HepG2 (cell line): Measurements from ENCODE around the gene HTR7. TPM values are rescaled to one million over a fixed set of nuclear protein-coding genes. Genes with fewer than 3 reads are reported as not detected.

ENCODE experiments used
- ATAC-seq: fragments of 200-7000 bp; cut with Tn5 transposase; 3 replicates; pipeline ENCODE4 v1.9.1; 2020; ENCODE audit warnings: mild to moderate bottlenecking, moderate library complexity
- BruUV-seq: library from RNA; stranded (reverse); fragments of 400-500 nt; replicated peaks from 2 replicates; lab custom pipeline; 2021; lab: Mats Ljungman, UMichigan
- CTCF ChIA-PET: fragments of 300-600 bp; formaldehyde crosslinking; extraction: SDS; loops from one replicate; lab custom pipeline; 2021; ENCODE audit warnings: low total read pairs, inconsistent platforms, low intra/inter-chr PET ratio; lab: Yijun Ruan, JAX
- POLR2A ChIA-PET: fragments of 350-600 bp; sonication (Branson Sonifier 250); formaldehyde crosslinking; loops from one replicate; lab custom pipeline; 2020; ENCODE audit warnings: antibody characterized with exemption, inconsistent platforms; lab: Yijun Ruan, JAX
- DNase-seq: peaks from one replicate; pipeline ENCODE4 v3.0.0-alpha.2; 2015; ENCODE audit warnings: low spot score
- FAIRE-seq: peaks from 3 replicates; lab custom pipeline; 2011; peaks lifted over from hg19 to GRCh38; lab: Jason Lieb, UNC
- H2AFZ ChIP-seq: one replicate; pipeline ENCODE4 v1.6.1; 2011; ENCODE audit warnings: low read length, inconsistent platforms
- H3K27ac ChIP-seq: fragments of 300-600 bp; 3 replicates; pipeline ENCODE4 v1.8.0; 2011; ENCODE audit warnings: mixed run types, mild to moderate bottlenecking, mixed read lengths, low read length, inconsistent platforms; ENCODE audit not compliant: insufficient read depth; ENCODE audit errors: extremely low read length
- H3K27me3 ChIP-seq, 2 experiments: fragments of 200-600 bp in 1 of 2; 2 replicates in 1 of 2; 3 replicates in 1 of 2; pipeline versions ENCODE4 v1.6.0 to v1.8.0; 2011; ENCODE audit warnings: low read length in 2 of 2, mild to moderate bottlenecking in 2 of 2, moderate library complexity in 2 of 2, inconsistent platforms in 1 of 2; ENCODE audit not compliant: insufficient read depth in 2 of 2, control insufficient read depth in 1 of 2
- H3K36me3 ChIP-seq, 2 experiments: fragments of 200-600 bp in 1 of 2; replicated peaks in 1 of 2; 2 replicates in 1 of 2; 3 replicates in 1 of 2; pipeline versions ENCODE4 v1.5.1 to v1.8.0; 2011; ENCODE audit warnings: low read length in 2 of 2, inconsistent platforms in 1 of 2; ENCODE audit not compliant: insufficient read depth in 2 of 2, control insufficient read depth in 1 of 2
- H3K4me1 ChIP-seq: 2 replicates; pipeline ENCODE4 v1.5.1; 2012; ENCODE audit warnings: low read length, inconsistent platforms; ENCODE audit not compliant: insufficient read depth
- H3K4me2 ChIP-seq: 2 replicates; pipeline ENCODE4 v1.6.0; 2011; ENCODE audit warnings: low read depth, low read length, inconsistent platforms
- H3K4me3 ChIP-seq, 3 experiments: fragments of 200-600 bp in 1 of 3; sonication (generic), shearing (Covaris generic) in 1 of 3; replicated peaks in 1 of 3; 2 replicates each; pipeline ENCODE4 v1.5.1; 2011 to 2016; ENCODE audit warnings: low read length in 3 of 3, inconsistent platforms in 2 of 3, low read depth in 2 of 3, mild to moderate bottlenecking in 2 of 3, control low read depth in 1 of 3, mixed read lengths in 1 of 3; ENCODE audit not compliant: insufficient read depth in 1 of 3
- H3K79me2 ChIP-seq: one replicate; pipeline ENCODE4 v1.6.1; 2011; ENCODE audit warnings: low read length, inconsistent platforms; ENCODE audit not compliant: insufficient read depth
- H3K9ac ChIP-seq: 2 replicates; pipeline ENCODE4 v1.6.0; 2011; ENCODE audit warnings: mild to moderate bottlenecking, low read depth, low read length, inconsistent platforms; ENCODE audit not compliant: insufficient read depth
- H3K9me3 ChIP-seq: 2 replicates; pipeline ENCODE4 v1.5.1; 2012; ENCODE audit warnings: mild to moderate bottlenecking, low read length
- H4K20me1 ChIP-seq: 2 replicates; pipeline ENCODE4 v1.6.0; 2011; ENCODE audit warnings: inconsistent platforms, mild to moderate bottlenecking, low read length, moderate library complexity; ENCODE audit not compliant: insufficient read depth
- ARID4A ChIP-seq: sonication (generic); formaldehyde crosslinking; IDR thresholded peaks from 2 replicates; pipeline ENCODE4 v1.5.0; 2020; ENCODE audit warnings: mild to moderate bottlenecking, missing genetic modification reagents, borderline replicate concordance
- BATF2 ChIP-seq: sonication (generic); formaldehyde crosslinking; IDR thresholded peaks from 2 replicates; pipeline ENCODE4 v1.8.0; 2022; ENCODE audit warnings: mild to moderate bottlenecking, missing genetic modification reagents, moderate library complexity
- EED ChIP-seq: sonication (generic); formaldehyde crosslinking; IDR thresholded peaks from 2 replicates; pipeline ENCODE4 v1.5.0; 2020; ENCODE audit warnings: mild to moderate bottlenecking, missing genetic modification reagents
- EZH2 ChIP-seq: conservative IDR thresholded peaks from 2 replicates; pipeline ENCODE4 v1.6.1; 2012; ENCODE audit warnings: mild to moderate bottlenecking, low read depth, low read length, moderate library complexity
- HNRNPUL1 ChIP-seq: fragments of 200-400 bp; formaldehyde crosslinking; IDR thresholded peaks from 2 replicates; pipeline ENCODE4 v1.6.1; 2017; ENCODE audit warnings: low read depth, mild to moderate bottlenecking, low read length, moderate library complexity
- KDM5A ChIP-seq: fragments of 200-600 bp; sonication (generic); IDR thresholded peaks from 2 replicates; pipeline ENCODE4 v1.7.0; 2018; ENCODE audit warnings: antibody characterized with exemption, mild to moderate bottlenecking, low read length, borderline replicate concordance
- MAFG ChIP-seq: sonication (generic); formaldehyde crosslinking; IDR thresholded peaks from 2 replicates; pipeline ENCODE4 v1.5.1; 2020; ENCODE audit warnings: mild to moderate bottlenecking, missing genetic modification reagents
- MYNN ChIP-seq: sonication (generic); formaldehyde crosslinking; IDR thresholded peaks from 2 replicates; pipeline ENCODE4 v1.4.0; 2020; ENCODE audit warnings: mild to moderate bottlenecking, low read depth, missing genetic modification reagents
- NBN ChIP-seq: fragments of 450-650 bp; conservative IDR thresholded peaks from 2 replicates; pipeline ENCODE4 v1.6.1; 2017
- PAF1 ChIP-seq: IDR thresholded peaks from 2 replicates; pipeline ENCODE4 v1.6.1; 2016; ENCODE audit warnings: missing genetic modification reagents, missing compliant biosample characterization
- TARDBP ChIP-seq: sonication (generic); formaldehyde crosslinking; IDR thresholded peaks from 2 replicates; pipeline ENCODE4 v1.8.0; 2022; ENCODE audit warnings: mild to moderate bottlenecking, missing genetic modification reagents
- YEATS2 ChIP-seq: sonication (generic); formaldehyde crosslinking; IDR thresholded peaks from 2 replicates; pipeline ENCODE4 v1.4.0; 2020; ENCODE audit warnings: missing genetic modification reagents, borderline replicate concordance
- ZFP91 ChIP-seq: sonication (generic); formaldehyde crosslinking; IDR thresholded peaks from 2 replicates; pipeline ENCODE4 v1.9.0; 2022; ENCODE audit warnings: missing genetic modification reagents, mild to moderate bottlenecking, borderline replicate concordance
- ZNF556 ChIP-seq: sonication (generic); formaldehyde crosslinking; IDR thresholded peaks from 2 replicates; pipeline ENCODE4 v1.4.0; 2020; ENCODE audit warnings: mild to moderate bottlenecking, missing genetic modification reagents, borderline replicate concordance
- ZNF672 ChIP-seq: sonication (generic); formaldehyde crosslinking; IDR thresholded peaks from 2 replicates; pipeline ENCODE4 v1.8.1; 2022; ENCODE audit warnings: missing genetic modification reagents
- ZNF883 ChIP-seq: sonication (generic); formaldehyde crosslinking; IDR thresholded peaks from 2 replicates; pipeline ENCODE4 v1.5.1; 2020; ENCODE audit warnings: mild to moderate bottlenecking, missing genetic modification reagents; ENCODE audit errors: not compliant biosample characterization
- WGBS: methylation state at CpG from one replicate; pipeline ENCODE4 v1.1.6; 2017; ENCODE audit warnings: low lambda C conversion rate; 5-methylcytosine and 5-hydroxymethylcytosine counted together
- in situ Hi-C: cut with HindIII; loops from 2 replicates; pipeline ENCODE4 v1.10.0; 2017; ENCODE audit warnings: low pct_unique_long_range_greater_than_20kb; ENCODE audit not compliant: extremely low pct_ligation_motif_present
- intact Hi-C: fragments of 100-400 bp; cut with micrococcal nuclease; formaldehyde crosslinking; loops from one replicate; pipeline ENCODE4 v1.10.0; 2022; ENCODE audit not compliant: unreplicated experiment
- polyA plus RNA-seq, 8 experiments: library from polyadenylated mRNA; depleted of rRNA in 3 of 8; stranded (reverse) in 7 of 8; unstranded in 1 of 8; fragments of >200 nt; fragmentation: Illumina TruSeq in 4 of 8; extraction: Trizol in 4 of 8; gene quantifications; 2 replicates each; pipeline versions ENCODE4 v1.2.1 to v1.2.3, GENCODE V29; 2011 to 2016; ENCODE audit warnings: low read depth in 4 of 8, missing spikeins in 1 of 8, mixed read lengths in 1 of 8; ENCODE audit not compliant: insufficient read depth in 1 of 8
- total RNA-seq, 5 experiments: library from RNA; depleted of rRNA; stranded (reverse); fragments of >200 nt; fragmentation: Illumina TruSeq; extraction: Trizol; gene quantifications; 2 replicates each; pipeline ENCODE4 v1.2.3, GENCODE V29; 2016; ENCODE audit warnings: low read depth in 1 of 5
- TF ChIP-seq, protein P1 (sequence below): IDR thresholded peaks from 2 replicates; pipeline ENCODE4 v1.6.1; 2016; ENCODE audit warnings: low read depth

HTR7 gene
- total and polyA plus RNA-seq, 2 of the 13 experiments (the other 11 are each of a cell fraction or from before 2014, with no cell fraction given), result 0.04 TPM; not detected in 1

DNA sequence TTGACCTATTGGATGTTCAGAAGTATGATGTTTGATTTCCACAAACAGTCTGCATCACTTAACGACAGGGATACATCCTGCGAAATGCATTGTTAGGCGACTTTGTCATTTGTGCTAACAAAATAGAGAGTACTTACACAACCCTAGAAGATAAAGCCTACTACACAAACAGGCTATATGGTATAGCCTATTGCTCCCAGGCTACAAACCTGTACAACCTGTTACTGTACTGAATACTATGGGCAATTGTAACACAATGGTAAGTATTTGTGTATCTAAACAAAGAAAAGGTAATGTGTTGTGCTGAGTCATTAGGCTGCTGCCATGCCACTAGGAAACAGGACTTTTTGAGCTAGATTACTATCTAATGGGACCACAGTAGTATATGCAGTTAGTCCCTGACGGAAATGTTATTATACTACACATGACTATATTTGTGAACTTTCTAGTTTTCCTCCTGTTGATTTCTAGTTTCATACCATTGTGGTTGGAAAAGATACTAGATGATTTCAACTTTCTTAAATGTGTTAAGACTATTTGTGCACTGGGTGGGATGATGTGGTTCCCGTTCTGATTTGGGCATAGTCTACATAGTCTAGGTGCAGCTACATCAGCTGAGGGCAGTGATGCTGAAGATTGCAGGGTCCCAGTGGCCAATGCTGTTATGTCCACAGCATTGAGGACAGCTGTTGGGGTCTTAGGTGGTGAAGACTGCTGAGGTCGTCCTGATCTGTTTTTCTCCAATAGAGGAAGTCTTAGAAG lies 161.7 kb downstream of the HTR7 start:
- FAIRE-seq (no peak), DNase-seq (no peak), ATAC-seq (no peak)
- POLR2A ChIA-PET, result no interaction called here
- Histone ChIP-seq H3K4me3 (no peak overlapping the region), H3K4me1 (no peaks in the 10 kb centered on the region), H2AFZ (no peak overlapping the region), H3K9ac (no peak overlapping the region), H3K9me3 (no peaks in the 10 kb centered on the region), H3K27me3 (no peaks in the 10 kb centered on the region), H4K20me1 (no peaks in the 10 kb centered on the region), H3K79me2 (no peaks in the 10 kb centered on the region), H3K4me2 (no peak overlapping the region), H3K36me3 (no peaks in the 10 kb centered on the region), H3K27ac (no peak overlapping the region)
- WGBS, result 18% methylated on average over 6 of the region's 6 CpGs
- intact Hi-C loops (no loop called here), in situ Hi-C loops (no loop called here)
- CTCF ChIA-PET, result no interaction called here
- no TSS peak for BruUV-seq
- TF ChIP-seq, protein P1, sequence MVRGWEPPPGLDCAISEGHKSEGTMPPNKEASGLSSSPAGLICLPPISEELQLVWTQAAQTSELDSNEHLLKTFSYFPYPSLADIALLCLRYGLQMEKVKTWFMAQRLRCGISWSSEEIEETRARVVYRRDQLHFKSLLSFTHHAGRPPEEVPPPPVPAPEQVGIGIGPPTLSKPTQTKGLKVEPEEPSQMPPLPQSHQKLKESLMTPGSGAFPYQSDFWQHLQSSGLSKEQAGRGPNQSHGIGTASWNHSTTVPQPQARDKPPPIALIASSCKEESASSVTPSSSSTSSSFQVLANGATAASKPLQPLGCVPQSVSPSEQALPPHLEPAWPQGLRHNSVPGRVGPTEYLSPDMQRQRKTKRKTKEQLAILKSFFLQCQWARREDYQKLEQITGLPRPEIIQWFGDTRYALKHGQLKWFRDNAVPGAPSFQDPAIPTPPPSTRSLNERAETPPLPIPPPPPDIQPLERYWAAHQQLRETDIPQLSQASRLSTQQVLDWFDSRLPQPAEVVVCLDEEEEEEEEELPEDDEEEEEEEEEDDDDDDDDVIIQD, result no peak
- no peak for TF ChIP-seq MAFG (CRISPR knock-in tag)
- TF ChIP-seq MYNN (CRISPR knock-in tag), result no peak
- TF ChIP-seq ZNF556 (CRISPR knock-in tag), result no peak
- TF ChIP-seq TARDBP (CRISPR knock-in tag), result no peak
- no peak for TF ChIP-seq ZNF672 (CRISPR knock-in tag)
- TF ChIP-seq YEATS2 (CRISPR knock-in tag), result no peak
- no peak for TF ChIP-seq ZNF883
- TF ChIP-seq EED (CRISPR knock-in tag), result no peak
- TF ChIP-seq EZH2, result no peak
- no peak for TF ChIP-seq BATF2 (CRISPR knock-in tag)
- no peak for TF ChIP-seq PAF1 (CRISPR knock-in tag)
- TF ChIP-seq ZFP91 (CRISPR knock-in tag), result no peak
- TF ChIP-seq ARID4A (CRISPR knock-in tag), result no peak
- TF ChIP-seq NBN, result no peak
- TF ChIP-seq KDM5A, result no peak
- no peak for TF ChIP-seq HNRNPUL1
